Measurements from ENCODE around the gene SEMA4B.

SEMA4B gene

GRCh38 chr15:90203473-90203872 is 2.3 kb downstream of the SEMA4B start:
- DNase-seq (ENCODE audit: extremely low spot score, insufficient read length, low read depth), result no peak
- no peak for FAIRE-seq

GRCh38 chr15:90203922-90204321 is 2.8 kb downstream of the SEMA4B start:
- FAIRE-seq (no peak), DNase-seq (ENCODE audit: extremely low spot score, insufficient read length, low read depth) (no peak)

- FAIRE-seq (no peak), DNase-seq (ENCODE audit: extremely low spot score, insufficient read length, low read depth) (no peak)
These were observed 4.1 kb downstream of the SEMA4B start for GRCh38 chr15:90205050-90205848.

GRCh38 chr15:90205886-90206285 is 4.8 kb downstream of the SEMA4B start:
- no peak for DNase-seq (ENCODE audit: extremely low spot score, insufficient read length, low read depth)
- FAIRE-seq, result no peak

- no peak for FAIRE-seq
These were observed 6.1 kb downstream of the SEMA4B start for GRCh38 chr15:90207252-90207651.

GRCh38 chr15:90208356-90208755 is 7.2 kb downstream of the SEMA4B start:
- no peak for DNase-seq (ENCODE audit: extremely low spot score, insufficient read length, low read depth)
- no peak for FAIRE-seq

More at GRCh38 chr15:90207252-90207651, 6.1 kb downstream of the SEMA4B start:
- no peak for DNase-seq (ENCODE audit: extremely low spot score, insufficient read length, low read depth)

GRCh38 chr15:90209591-90209990 is 8.5 kb downstream of the SEMA4B start:
- FAIRE-seq (peak; percentile 90), DNase-seq (ENCODE audit: extremely low spot score, insufficient read length, low read depth) (no peak)

- no peak for FAIRE-seq
These were observed 9.5 kb downstream of the SEMA4B start for GRCh38 chr15:90210593-90210992.

GRCh38 chr15:90211009-90211408 is 9.9 kb downstream of the SEMA4B start:
- no peak for FAIRE-seq
- DNase-seq (ENCODE audit: extremely low spot score, insufficient read length, low read depth), result no peak

More at GRCh38 chr15:90210593-90210992, 9.5 kb downstream of the SEMA4B start:
- DNase-seq (ENCODE audit: extremely low spot score, insufficient read length, low read depth), result no peak

- DNase-seq (ENCODE audit: extremely low spot score, insufficient read length, low read depth) (no peak), FAIRE-seq (no peak)
These were observed 10.5 kb downstream of the SEMA4B start for GRCh38 chr15:90211440-90212143.

GRCh38 chr15:90212221-90213098 is 11.3 kb downstream of the SEMA4B start:
- FAIRE-seq, result no peak
- no peak for DNase-seq (ENCODE audit: extremely low spot score, insufficient read length, low read depth)

GRCh38 chr15:90213122-90213817 is 12.1 kb downstream of the SEMA4B start:
- no peak for DNase-seq (ENCODE audit: extremely low spot score, insufficient read length, low read depth)
- FAIRE-seq, result peak; percentile 15

- DNase-seq (ENCODE audit: extremely low spot score, insufficient read length, low read depth) (no peak), FAIRE-seq (no peak)
These were observed 12.7 kb downstream of the SEMA4B start for GRCh38 chr15:90213818-90214204.

GRCh38 chr15:90214553-90215196 is 13.5 kb downstream of the SEMA4B start:
- DNase-seq (ENCODE audit: extremely low spot score, insufficient read length, low read depth) (no peak), FAIRE-seq (peak; percentile 5)

GRCh38 chr15:90217671-90218394 is 16.7 kb downstream of the SEMA4B start:
- FAIRE-seq (no peak), DNase-seq (ENCODE audit: extremely low spot score, insufficient read length, low read depth) (no peak)

- FAIRE-seq, result no peak
- DNase-seq (ENCODE audit: extremely low spot score, insufficient read length, low read depth), result no peak
These were observed 18.5 kb downstream of the SEMA4B start for GRCh38 chr15:90219421-90220141.

GRCh38 chr15:90221246-90221900 is 20.2 kb downstream of the SEMA4B start:
- FAIRE-seq (peak; percentile 74), DNase-seq (ENCODE audit: extremely low spot score, insufficient read length, low read depth) (no peak)

GRCh38 chr15:90222547-90222946 is 21.4 kb downstream of the SEMA4B start:
- no peak for FAIRE-seq
- DNase-seq (ENCODE audit: extremely low spot score, insufficient read length, low read depth), result no peak
